A549 treated with Mapracorat at 1 μM for 4 hours (cell line): ENCODE measurements around the gene TBK1. TPM values are rescaled to one million over a fixed set of nuclear protein-coding genes. Genes with fewer than 3 reads are reported as not detected.

Experiments
- total RNA-seq: library from RNA; stranded (reverse); fragments of 200-300 nt; extraction: Qiagen RNA extraction; gene quantifications from 5 replicates; pipeline ENCODE4 v1.2.3, GENCODE V29; 2022

TBK1 gene
- 20.4 to 24.8 TPM (median 23.5 TPM) in 5 replicates for total RNA-seq

DNA sequence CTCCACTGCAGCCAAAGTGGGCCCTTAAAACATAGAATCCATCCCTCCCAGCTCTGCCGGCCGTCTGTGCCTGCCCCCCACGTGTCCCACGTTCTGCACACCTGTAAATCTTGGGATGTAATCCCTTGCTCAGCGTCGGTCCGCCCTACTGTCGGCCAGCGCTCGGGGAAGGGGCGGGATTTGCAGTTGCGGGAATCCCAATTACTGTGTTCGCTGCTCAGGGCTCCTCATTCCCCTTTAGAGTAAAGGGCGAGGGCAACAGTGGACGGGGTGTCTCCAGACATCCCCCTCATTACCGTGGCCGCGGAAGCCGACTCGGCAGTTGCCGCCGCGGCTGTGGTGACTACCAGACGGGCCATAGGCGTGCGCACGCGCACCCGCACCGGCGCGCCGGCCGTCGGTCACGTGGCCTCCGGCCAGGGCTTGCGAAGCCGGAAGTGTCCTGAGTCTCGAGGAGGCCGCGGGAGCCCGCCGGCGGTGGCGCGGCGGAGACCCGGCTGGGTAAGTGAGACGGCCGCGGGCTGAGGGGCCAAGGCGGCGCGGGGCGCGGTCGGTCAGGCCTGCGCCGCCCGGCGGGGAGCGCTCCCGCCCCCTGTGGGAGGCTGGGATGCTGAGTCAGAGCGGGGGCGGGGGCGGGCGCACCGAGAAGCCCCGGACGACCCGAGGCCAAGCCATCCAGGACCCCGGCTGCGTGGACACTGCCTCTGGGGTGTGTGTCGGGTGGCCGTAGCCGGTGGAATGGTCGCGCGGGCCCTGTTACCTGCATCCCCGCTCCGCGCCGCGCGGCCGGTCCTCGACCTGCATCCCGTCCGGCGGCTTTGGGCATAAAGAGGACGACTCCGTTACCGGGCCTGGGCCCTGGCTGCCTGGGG is at the start of gene TBK1:
TBK1 (plus strand) TSS at position 434 of the 872 bp plus-strand sequence. CDS start 3,751 bp downstream, outside the sequence.

DNA sequence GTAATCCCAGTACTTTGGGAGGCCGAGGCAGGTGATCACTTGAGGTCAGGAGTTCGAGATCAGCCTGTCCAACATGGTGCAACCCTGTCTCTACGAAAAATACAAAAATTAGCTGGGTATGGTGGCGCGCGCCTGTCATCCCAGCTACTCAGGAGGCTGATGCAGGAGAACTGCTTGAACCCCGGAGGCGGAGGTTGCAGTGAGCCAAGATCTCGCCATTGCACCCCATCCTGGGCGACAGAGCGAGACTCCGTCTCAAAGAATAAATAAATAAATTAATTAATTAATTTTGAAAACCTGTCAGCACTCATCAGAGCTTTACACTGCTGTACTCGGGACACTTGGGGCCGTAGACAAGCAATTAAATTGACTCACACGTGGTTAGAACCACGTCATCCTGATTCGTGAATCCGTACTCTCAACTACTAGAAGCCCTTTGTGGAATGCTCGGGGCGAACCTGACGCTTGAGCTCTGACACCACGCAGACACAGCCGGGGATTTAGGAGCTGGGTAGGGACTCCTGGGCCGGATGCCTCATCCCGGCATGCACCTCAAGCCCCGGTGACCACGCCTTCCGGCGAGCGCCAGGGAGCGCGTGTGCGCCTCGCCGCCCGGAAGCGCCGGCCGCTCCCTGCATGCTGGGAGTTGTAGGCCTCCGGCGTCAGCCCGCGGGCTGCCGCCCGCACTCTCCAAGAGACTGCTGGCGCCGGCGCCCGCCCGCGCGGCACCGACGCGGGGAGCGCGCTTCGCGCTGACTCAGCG is 48.0 kb upstream of the TBK1 start, which contains the start of gene XPOT:
XPOT (plus strand) TSS at position 686 of the 763 bp plus-strand sequence. CDS start 5,644 bp downstream, outside the sequence.

Other genes starting within 250 kb of the TBK1 start
- 6.6 to 8.7 TPM (median 7.7 TPM) in 5 replicates for gene KICS2, start 229.8 kb upstream of the TBK1 start, total RNA-seq
- 0.12 TPM in 1 of 5 replicates, not detected in the others for gene C12orf56, start 61.4 kb upstream of the TBK1 start, total RNA-seq
- gene XPOT, start 47.7 kb upstream of the TBK1 start, total RNA-seq: 37.7 to 49.7 TPM (median 45.2 TPM) in 5 replicates
- 20.9 to 29.3 TPM (median 22.9 TPM) in 5 replicates for gene RASSF3, start 158.4 kb downstream of the TBK1 start, total RNA-seq